AG04449 (cell line): ENCODE results near the gene HNMT.

ENCODE experiments used
- CTCF ChIA-PET: fragments of 350-600 bp; formaldehyde crosslinking; extraction: SDS; loops from one replicate; lab custom pipeline; 2021; ENCODE audit warnings: antibody characterized with exemption; lab: Yijun Ruan, JAX
- POLR2A ChIA-PET: fragments of 400-600, 350-600 bp; formaldehyde crosslinking; extraction: SDS; loops from one replicate; lab custom pipeline; 2020; ENCODE audit warnings: antibody characterized with exemption, inconsistent platforms; lab: Yijun Ruan, JAX
- DNase-seq: peaks from one replicate; pipeline ENCODE4 v3.0.0-alpha.2; 2010; ENCODE audit warnings: low read depth, low spot score
- H3K4me3 ChIP-seq: 2 replicates; pipeline ENCODE4 v1.5.1; 2011; ENCODE audit warnings: low read depth, mild to moderate bottlenecking, control low read depth, low read length
- TF ChIP-seq, protein P1 (sequence below): IDR thresholded peaks from one replicate; pipeline ENCODE4 v1.5.1; 2011; ENCODE audit warnings: mild to moderate bottlenecking, moderate library complexity, low read length, control low read depth, inconsistent platforms; ENCODE audit not compliant: insufficient read depth; ENCODE audit errors: missing control alignments

The HNMT gene

DNA sequence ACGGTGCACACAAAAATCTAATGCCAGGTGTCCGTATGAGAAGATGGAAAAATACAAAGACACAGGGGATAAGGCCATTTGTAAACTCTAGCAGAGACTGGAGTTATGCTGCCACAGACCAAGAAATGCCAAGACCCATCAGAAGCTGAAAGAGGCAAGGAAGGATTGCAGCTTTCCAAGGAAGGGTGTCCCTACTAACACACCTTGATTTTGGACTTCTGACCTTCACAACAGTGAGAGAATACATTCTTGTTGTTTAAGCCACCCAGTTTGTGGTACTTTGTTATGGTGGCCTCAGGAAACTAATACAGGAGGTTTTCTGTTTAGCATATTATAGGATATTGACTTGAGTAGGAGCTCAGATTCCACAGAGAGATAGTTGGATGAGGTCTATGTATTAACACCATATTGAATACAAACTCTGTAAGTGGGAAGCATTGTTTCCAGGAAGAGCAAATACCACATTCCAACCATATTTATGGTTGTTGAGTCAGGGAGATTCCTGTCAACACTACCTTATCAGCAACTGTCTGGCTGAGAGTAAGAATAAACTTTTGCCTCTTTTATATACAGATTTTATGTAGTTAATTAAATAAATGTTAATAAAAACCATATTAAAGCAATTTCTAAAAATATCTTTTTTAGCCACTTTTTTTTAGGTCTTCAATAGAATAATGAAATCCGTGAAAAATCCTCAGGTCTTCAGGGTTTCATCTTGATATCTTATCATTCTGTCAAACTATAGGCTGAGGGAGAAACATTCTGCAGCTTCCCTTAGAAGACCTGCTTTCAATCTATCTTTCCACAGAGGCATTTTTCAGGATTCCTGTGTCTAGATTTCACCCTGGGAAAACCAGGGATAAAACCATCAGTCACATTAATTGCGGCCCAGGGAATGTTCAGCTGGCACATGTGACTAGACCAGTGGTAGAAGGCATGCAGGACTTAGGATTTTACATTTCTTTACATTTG is 35.4 kb upstream of the HNMT start:
- ChIA-PET POLR2A (interaction anchor here (1.3 kb wide), 1 partner anchor 157 kb away, joined by 4 read pairs; no protein-coding TSS in a partner anchor), CTCF (interaction anchor here (0.7 to 1.7 kb wide), 4 partner anchors 16 to 162 kb away, joined by 3 to 10 read pairs (median 3); no protein-coding TSS in a partner anchor)

DNA sequence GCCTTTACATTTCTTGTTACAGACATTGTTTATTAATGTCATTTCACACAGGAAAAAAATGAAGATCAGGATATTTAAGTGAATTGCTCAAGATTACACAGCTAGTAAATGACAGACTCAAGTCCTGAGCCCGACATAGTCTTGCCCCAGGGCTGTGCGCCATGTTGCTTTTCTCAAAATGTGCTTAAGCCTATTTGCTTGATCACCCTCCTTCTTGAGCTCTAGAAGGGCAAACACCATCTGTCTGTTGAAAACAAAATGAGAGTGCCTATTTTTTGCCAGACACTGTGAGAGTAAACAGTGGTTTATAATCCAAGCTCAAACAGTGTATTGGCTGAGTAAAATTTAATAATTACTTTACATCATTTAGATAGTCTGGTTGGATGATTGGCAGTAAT is 34.8 kb upstream of the HNMT start:
- H3K4me3 ChIP-seq, result no peak overlapping the region
- POLR2A ChIA-PET, result interaction anchor here (1.3 kb wide), 1 partner anchor 156 kb away, joined by 4 read pairs; no protein-coding TSS in a partner anchor
- TF ChIP-seq, protein P1, sequence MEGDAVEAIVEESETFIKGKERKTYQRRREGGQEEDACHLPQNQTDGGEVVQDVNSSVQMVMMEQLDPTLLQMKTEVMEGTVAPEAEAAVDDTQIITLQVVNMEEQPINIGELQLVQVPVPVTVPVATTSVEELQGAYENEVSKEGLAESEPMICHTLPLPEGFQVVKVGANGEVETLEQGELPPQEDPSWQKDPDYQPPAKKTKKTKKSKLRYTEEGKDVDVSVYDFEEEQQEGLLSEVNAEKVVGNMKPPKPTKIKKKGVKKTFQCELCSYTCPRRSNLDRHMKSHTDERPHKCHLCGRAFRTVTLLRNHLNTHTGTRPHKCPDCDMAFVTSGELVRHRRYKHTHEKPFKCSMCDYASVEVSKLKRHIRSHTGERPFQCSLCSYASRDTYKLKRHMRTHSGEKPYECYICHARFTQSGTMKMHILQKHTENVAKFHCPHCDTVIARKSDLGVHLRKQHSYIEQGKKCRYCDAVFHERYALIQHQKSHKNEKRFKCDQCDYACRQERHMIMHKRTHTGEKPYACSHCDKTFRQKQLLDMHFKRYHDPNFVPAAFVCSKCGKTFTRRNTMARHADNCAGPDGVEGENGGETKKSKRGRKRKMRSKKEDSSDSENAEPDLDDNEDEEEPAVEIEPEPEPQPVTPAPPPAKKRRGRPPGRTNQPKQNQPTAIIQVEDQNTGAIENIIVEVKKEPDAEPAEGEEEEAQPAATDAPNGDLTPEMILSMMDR, result no peak
- CTCF ChIA-PET, result interaction anchor here (0.7 to 1.7 kb wide), 3 partner anchors 16 to 161 kb away, joined by 3 to 10 read pairs (median 3); no protein-coding TSS in a partner anchor
- no peak for DNase-seq

More for the DNA sequence above, 35.4 kb upstream of the HNMT start:
- DNase-seq, result no peak
- H3K4me3 ChIP-seq, result no peak overlapping the region
- TF ChIP-seq, protein P1, result no peak

DNA sequence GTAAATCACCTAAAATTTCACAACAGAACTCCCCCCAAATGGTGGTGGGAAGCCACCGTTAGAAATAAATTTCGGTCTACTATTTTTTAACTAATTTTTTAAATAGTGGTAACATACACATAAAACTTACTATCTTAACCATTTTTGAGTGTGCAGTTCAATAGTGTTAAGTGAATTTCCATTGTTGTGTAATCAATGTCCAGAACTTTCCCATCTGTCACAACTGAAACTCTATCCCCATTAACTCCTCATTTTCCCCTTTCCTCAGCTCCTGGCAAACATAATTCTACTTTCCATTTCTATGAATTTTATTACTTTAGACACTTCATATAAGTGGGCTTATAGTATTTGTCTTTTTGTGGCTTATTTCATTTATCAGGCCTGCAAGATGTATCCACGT is 34.1 kb upstream of the HNMT start:
- TF ChIP-seq, protein P1, result no peak
- CTCF ChIA-PET, result interaction anchor here (1.2 to 1.7 kb wide), 2 partner anchors 18 to 160 kb away, joined by 3 to 10 read pairs; no protein-coding TSS in a partner anchor
- no peak overlapping the region for H3K4me3 ChIP-seq
- no peak for DNase-seq
- POLR2A ChIA-PET, result no interaction called here

DNA sequence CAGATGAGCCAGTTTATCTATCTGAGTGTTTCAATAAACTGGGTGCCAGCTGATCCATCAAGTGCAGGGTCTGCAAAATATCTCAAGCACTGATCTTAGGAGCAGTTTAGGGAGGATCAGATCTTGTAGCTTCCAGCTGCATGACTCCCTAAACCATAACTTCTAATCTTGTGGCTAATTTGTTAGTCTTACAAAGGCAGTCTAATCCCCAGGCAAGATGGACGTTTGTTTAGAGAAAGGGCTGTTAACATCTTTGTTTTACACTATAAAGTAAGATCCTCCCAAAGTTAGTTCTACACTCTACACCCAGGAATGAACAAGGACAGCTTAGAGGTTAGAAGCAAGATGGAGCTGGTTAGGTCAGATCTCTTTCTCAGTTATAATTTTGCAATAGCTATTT is 28.7 kb upstream of the HNMT start:
- DNase-seq, result no peak
- TF ChIP-seq, protein P1, result no peak
- POLR2A ChIA-PET, result no interaction called here
- CTCF ChIA-PET, result interaction anchor here (0.9 kb wide), 1 partner anchor 160 kb away, joined by 3 read pairs; no protein-coding TSS in a partner anchor
- no peak overlapping the region for H3K4me3 ChIP-seq

DNA sequence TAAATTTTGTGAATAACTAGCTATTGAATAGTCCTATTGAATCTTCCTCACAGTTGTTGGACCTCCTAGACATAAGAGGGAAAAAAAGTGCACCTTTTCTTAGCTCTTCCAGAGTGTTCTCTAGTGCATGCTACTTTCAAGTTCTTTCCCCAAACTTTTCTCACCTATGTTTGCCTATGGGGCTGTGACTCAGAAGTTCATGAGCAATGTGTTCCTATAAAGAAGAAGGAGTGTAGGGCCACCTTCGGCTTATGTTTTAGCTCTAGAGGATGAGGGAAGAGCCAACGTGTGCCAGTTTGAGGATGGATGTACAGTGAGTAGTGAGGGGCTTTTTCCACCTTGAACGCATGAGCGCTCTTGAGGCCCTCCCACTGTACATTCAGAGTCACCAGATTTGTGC is 27.0 kb upstream of the HNMT start:
- POLR2A ChIA-PET, result no interaction called here
- TF ChIP-seq, protein P1, result no peak
- DNase-seq, result no peak
- H3K4me3 ChIP-seq, result no peak overlapping the region
- CTCF ChIA-PET, result no interaction called here

DNA sequence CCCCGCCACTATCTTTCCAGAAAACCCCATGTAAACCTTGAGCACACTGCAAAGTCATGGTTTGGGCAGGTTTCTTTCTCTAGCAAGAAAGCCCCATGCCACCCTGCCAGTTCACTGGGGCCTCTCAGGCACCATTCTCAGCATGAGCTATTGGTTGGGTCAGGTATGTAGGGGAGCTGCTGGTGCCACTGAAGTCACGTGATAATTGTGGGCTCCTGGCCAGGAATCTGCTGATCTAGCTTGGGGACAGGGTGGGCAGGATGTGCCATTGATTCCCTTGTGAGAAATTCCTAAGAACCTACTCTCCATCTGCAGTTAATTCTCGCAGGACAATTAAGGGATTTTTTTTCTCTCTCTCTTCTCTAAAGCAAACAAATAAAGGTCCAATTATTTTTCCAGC is 26.5 kb upstream of the HNMT start:
- POLR2A ChIA-PET, result no interaction called here
- TF ChIP-seq, protein P1, result no peak
- no peak overlapping the region for H3K4me3 ChIP-seq
- CTCF ChIA-PET, result no interaction called here
- no peak for DNase-seq
